Thoracic aorta (tissue), 2 donors: ENCODE data around the gene SPATA33. TPM values are rescaled to one million over a fixed set of nuclear protein-coding genes. Genes with fewer than 3 reads are reported as not detected.

Experiments
- ATAC-seq: fragments of 150-250 bp; one replicate; pipeline ENCODE4 v1.8.0; 2017; ENCODE audit warnings: low read depth; ENCODE audit not compliant: insufficient number of reproducible peaks, low FRiP score
- DNase-seq: peaks from one replicate; pipeline ENCODE4 v3.0.0-alpha.2; 2020; ENCODE audit warnings: low spot score
- H3K27ac ChIP-seq, 2 donors: fragments of 200-600 bp; sonication (generic); 1 replicate in 1 of 2; 2 replicates in 1 of 2; pipeline ENCODE4 v1.5.1; 2016; ENCODE audit warnings: mild to moderate bottlenecking in 2 of 2, moderate library complexity in 2 of 2
- H3K27me3 ChIP-seq: fragments of 200-600 bp; sonication (generic); replicated peaks from 2 replicates; pipeline ENCODE4 v1.6.0; 2016; ENCODE audit warnings: mild to moderate bottlenecking; ENCODE audit not compliant: insufficient read depth
- H3K36me3 ChIP-seq: fragments of 200-600 bp; sonication (generic); one replicate; pipeline ENCODE4 v1.5.1; 2016
- H3K4me1 ChIP-seq, 2 donors: fragments of 200-600 bp; sonication (generic); 1 replicate in 1 of 2; 2 replicates in 1 of 2; pipeline versions ENCODE4 v1.5.1 to v1.6.0; 2016; ENCODE audit warnings: low read depth in 2 of 2, mild to moderate bottlenecking in 1 of 2; ENCODE audit not compliant: control insufficient read depth in 1 of 2
- H3K4me3 ChIP-seq: fragments of 200-600 bp; sonication (generic); 2 replicates; pipeline ENCODE4 v1.5.1; 2016; ENCODE audit warnings: mild to moderate bottlenecking
- H3K9me3 ChIP-seq: fragments of 200-600 bp; sonication (generic); 2 replicates; pipeline ENCODE4 v1.5.1; 2016
- CTCF ChIP-seq: fragments of 200-600 bp; sonication (generic); IDR thresholded peaks from one replicate; pipeline ENCODE4 v1.5.1; 2019; ENCODE audit warnings: antibody characterized with exemption
- total RNA-seq, 2 donors: library from RNA; depleted of rRNA; stranded (reverse); fragments of >200 nt; gene quantifications; one replicate each; pipeline versions ENCODE4 v1.1.0 to v1.2.3, GENCODE V29; 2016

SPATA33 gene
- total RNA-seq, 2 donors from 2014 or later, result 3.2 to 3.9 TPM

- Histone ChIP-seq H3K27ac (no peak overlapping the region), H3K27me3 (no peaks in the 10 kb centered on the region), H3K4me3 (no peak overlapping the region), H3K9me3 (no peaks in the 10 kb centered on the region), H3K36me3 (no peaks in the 10 kb centered on the region), H3K4me1 (no peaks in the 10 kb centered on the region)
- ATAC-seq (no peak), DNase-seq (no peak)
- no peak for TF ChIP-seq CTCF
Observed at GRCh38 chr16:89621698-89622409, 35.8 kb upstream of the SPATA33 start.

- H3K4me3 ChIP-seq, result no peak overlapping the region
- DNase-seq (no peak), ATAC-seq (no peak)
- H3K36me3 ChIP-seq, result no peaks in the 10 kb centered on the region
- H3K27me3 ChIP-seq, result no peaks in the 10 kb centered on the region
- no peaks in the 10 kb centered on the region for H3K4me1 ChIP-seq
- TF ChIP-seq CTCF, result no peak
- no peaks in the 10 kb centered on the region for H3K9me3 ChIP-seq
- no peak overlapping the region for H3K27ac ChIP-seq
Observed at GRCh38 chr16:89623511-89624261, 34.0 kb upstream of the SPATA33 start.

GRCh38 chr16:89624777-89625761, 32.6 kb upstream of the SPATA33 start:
- TF ChIP-seq CTCF, result no peak
- Histone ChIP-seq H3K36me3 (no peaks in the 10 kb centered on the region), H3K9me3 (no peaks in the 10 kb centered on the region), H3K27ac (no peak overlapping the region), H3K4me1 (no peaks in the 10 kb centered on the region), H3K27me3 (no peaks in the 10 kb centered on the region), H3K4me3 (no peak overlapping the region)
- DNase-seq, result no peak
- ATAC-seq, result no peak

- H3K4me1 ChIP-seq, result no peaks in the 10 kb centered on the region
- no peaks in the 10 kb centered on the region for H3K27me3 ChIP-seq
- H3K4me3 ChIP-seq, result no peak overlapping the region
- H3K9me3 ChIP-seq, result no peaks in the 10 kb centered on the region
- DNase-seq, result no peak
- H3K36me3 ChIP-seq, result no peaks in the 10 kb centered on the region
- no peak for TF ChIP-seq CTCF
- no peak for ATAC-seq
- H3K27ac ChIP-seq, result no peak overlapping the region
Observed at GRCh38 chr16:89629827-89630610, 27.6 kb upstream of the SPATA33 start.
